HG03097 (cell line): Measurements from ENCODE around the gene CST3.

Experiments used
- ATAC-seq: cut with Tn5 transposase; IDR thresholded peaks from one replicate; pipeline ENCODE4 v1.9.1; 2021; ENCODE audit not compliant: unreplicated experiment, low FRiP score

The CST3 gene

DNA sequence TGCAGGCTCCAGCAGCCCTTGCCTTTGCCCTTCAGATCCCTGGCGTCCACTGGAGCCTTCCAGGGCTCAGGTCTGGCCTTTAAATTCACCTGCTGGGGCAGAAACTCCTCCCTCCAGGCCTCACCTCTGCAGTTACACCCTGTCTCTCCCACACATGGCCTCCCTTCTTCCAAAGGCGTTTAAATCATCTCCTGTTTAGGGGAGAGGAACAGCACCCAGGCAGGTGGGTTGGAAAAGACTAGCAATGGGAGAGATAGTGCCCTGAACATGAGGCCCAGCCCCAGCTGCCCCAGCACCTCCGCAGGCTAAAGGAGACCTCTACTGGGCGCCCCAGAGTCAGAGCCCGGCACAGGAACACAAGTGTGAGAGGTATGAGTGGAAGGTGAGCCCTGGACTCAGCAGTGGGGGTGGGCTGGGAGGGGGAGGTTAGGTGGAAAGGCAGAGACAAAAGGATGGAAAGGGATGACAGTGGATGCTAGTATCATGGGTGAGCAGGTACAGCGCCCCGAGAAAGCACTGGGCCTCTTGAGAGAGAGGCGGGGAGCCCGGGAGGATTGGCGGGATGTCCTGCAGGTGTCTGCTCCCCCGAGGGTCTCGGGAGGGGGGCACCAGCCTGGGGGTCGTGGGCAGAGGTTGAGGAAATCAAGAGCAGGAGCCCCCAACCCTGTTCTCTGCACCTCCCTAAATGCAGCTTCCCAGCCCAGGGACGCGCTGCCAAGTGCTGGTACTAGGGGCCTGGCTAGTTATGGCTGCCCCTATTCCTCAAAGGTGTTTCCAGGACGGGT, 31.7 kb downstream of the CST3 start, which contains the start of gene CST9:
TSS of gene CST9 (minus strand) at position 51 of the 785 bp plus-strand sequence. CDS start 53 bp downstream, outside the sequence.
- ATAC-seq: no peak

DNA sequence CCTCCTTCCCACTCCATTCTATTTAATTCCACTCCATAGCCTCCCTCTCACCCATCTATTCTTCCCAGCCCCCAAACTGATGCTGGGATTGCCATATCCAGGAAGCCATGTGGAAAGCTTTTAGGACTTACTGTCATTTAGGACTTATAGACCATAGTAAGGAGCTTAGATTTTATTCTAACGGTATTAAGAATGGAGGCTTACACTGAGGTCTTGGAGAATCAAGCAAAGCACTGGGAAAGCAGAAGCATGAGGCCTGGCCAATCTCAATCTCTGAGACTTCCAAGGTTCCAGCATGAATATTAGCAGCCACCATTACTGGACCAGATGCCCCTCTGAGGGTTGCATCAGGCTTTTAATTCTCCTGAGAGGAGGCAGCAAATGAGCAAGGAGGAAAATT, 33.4 kb downstream of the CST3 start:
- no peak for ATAC-seq

- ATAC-seq: no peak
These were observed 34.4 kb downstream of the CST3 start for GRCh38 chr20:23603321-23603720.

DNA sequence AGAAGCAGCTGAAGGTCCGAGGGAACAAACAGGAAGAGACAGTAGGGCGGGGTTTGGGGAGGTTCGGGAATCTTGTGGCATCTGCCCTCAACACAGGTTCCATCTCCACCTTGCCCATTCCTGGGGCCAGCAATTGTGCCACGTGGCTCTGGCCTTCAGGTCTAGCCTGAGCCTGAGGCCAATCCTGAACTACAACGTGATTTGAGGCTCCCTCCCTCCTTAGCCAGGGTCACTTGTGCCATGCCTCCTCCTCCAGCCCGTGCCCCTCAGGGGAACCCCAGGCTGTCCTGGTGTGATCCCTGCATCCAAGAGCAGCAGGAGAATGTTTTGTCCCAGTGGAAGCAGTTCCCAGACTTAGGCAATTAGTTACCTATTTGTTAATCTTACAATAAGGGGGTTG, 35.1 kb downstream of the CST3 start:
- no peak for ATAC-seq

DNA sequence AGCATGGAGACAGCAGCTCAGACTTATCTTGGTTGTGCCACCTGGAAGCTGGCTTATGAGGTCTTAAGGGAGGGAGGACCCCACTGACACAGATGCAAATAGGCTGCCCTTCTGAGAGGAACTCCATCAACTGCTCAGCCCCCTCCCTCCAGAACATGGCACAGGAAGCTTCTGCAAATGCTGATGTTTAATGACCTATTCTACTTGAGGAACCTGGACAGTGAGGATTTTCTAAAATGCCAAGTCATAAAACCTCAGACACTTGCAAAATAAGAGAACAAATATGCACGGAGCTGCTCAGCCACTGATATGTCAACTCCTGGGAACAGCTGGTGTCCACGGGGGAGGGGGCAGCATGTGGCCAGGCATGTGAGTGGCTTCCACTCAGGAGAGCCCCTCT, 35.5 kb downstream of the CST3 start:
- no peak for ATAC-seq

DNA sequence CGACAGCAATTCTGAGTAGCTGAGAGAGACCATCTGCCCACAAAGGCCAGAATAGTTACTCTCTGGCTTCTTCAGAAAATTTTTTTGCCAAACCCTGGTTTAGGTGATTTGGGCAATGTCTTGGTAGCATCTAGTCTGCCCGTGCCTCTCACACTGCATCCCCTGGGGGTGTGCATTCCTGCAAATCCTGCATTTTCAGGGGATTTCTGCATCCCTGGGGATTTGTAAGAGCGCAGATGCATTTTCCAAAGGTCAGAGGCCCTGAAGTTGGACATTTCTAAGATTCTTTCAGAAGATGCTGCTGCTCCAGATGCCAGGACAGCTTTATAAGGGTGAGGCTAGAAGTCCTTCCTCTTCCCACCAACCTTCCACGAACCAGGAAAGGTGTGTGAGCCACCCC, 36.0 kb downstream of the CST3 start:
- ATAC-seq: no peak

- ATAC-seq: no peak
These were observed 39.3 kb downstream of the CST3 start for GRCh38 chr20:23598481-23598880.

DNA sequence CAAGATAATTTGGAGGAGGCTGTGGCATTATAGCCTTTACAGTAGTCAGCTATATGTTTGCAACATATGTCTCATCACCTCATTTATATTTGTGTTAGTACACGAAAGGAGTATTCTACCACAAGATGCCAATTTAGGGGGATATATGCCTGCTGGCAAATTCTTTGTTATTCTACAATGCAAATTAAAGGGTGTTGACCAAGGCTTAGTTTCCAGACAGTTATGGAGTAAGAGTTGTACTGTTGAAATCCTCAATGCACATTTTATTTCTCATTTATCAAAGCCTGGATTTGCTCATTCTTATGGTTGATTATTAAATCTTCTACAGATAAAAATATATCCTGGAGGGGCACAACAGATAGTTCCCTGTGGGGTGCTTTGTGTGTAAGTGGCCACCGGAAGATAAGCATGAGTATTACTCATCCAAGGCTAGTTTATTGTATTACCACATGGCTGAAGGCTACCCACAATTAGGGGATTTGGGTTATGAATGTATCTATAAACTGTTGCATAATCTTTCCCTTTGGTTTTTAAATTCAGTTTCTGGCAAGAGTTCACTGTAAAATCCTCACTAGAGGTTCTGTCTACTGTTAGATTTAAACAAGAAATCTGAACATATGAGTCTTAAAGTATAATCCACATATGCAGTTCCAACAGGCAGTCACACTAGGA, 41.0 kb downstream of the CST3 start:
- ATAC-seq: no peak

- no peak for ATAC-seq
These were observed 41.8 kb downstream of the CST3 start for GRCh38 chr20:23595941-23596340.

DNA sequence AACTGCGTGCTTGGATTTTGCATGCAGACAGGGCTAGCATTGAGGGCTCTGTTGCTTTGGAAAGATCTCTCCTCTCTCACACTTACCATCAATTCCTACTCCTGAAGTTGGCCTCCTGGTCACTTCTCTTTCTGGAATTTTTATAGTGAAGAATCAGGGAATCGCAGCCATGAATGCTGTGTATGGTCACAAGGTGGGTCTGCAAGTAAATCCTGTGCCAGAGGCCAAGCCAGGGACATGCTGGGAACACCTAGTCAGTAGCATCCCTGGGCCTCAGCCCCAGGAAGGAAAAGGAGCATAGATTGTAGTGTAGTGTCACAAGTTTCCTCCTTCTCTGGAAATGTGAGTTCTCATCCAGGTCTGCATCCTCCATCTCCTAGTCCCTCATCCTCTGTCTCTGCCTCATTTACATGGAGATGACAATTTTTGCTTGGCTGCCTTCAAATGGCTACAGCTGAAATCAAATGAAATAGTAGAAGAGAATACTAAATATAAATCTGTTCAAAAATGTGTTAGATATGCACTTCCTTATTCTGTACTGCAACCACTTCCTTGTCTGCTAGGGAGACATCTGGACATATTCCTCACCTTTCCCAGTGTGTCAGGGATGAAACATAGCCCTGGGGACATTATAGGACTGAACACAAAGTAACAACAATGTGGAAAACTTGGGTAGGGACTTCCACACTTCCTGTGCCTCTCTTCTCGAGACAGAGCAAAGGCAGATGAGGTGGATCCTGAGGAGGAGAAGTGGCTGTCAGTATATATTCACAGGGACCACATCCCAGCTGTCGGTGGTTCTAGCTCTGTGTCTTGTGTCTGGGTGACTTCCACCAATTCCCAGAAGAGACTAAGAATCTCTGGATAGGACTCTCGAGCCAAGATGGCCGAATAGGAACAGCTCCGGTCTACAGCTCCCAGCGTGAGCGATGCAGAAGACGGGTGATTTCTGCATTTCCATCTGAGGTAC, 49.0 kb downstream of the CST3 start:
- ATAC-seq: no peak

DNA sequence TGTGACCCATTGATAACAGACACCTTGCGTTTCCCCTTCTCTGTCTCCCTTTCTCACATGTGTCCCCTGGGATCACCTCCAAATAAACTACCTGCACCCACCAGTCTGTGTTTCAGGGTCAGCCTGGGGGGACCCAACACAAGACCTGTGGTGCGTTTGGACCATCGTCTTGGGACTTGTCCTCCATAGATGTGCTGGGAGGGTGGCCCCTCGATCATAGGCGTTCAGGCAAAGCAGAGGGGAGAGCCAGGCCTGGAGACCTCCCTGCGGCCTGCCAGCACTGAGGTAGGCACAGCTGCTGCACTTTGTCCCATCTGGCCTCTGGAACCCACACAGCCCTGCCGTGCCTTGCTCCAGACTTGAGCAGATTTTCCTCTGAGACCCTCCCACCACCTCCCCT, 50.1 kb downstream of the CST3 start:
- no peak for ATAC-seq

DNA sequence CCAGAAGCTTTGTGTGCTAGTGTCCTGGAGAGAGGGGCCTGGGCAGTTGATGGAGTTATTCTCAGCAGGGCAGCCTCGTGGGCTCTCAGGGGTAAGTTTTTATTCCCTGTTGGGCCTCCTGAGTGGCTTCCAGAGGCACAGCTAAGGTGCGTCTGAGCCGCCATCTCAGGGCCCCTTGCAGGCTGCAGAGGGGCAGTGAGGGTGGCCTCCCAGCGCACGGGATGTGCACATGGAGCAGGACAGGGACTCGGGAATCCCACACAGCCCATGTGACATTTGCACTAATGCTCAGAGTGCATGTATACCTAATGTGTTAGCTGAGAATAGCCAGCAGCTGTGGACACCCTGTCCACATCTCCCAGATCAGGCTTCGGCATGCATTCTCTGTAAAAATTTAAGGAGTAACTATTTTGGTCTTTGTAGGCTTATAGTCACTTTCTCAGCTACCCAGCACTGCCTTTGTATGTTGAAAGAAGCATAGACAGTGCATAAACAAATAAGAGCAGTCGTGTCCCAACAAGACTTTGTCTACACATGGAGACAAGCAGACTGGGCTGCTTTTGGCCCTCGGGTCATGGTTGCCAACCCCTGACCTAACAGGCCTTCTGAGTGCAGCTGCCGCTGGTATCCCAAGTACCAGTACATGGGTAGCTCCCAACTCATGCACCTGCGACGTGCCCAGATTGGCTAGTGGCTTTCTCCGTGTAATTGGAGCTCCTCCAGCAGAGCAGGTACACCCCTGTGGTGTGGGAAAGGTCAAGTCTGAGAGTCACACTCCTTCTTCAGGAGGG, 50.8 kb downstream of the CST3 start:
- no peak for ATAC-seq

GRCh38 chr20:23585808-23586734, 51.7 kb downstream of the CST3 start:
- ATAC-seq: no peak

GRCh38 chr20:23585449-23585807, 52.3 kb downstream of the CST3 start:
- ATAC-seq: no peak

DNA sequence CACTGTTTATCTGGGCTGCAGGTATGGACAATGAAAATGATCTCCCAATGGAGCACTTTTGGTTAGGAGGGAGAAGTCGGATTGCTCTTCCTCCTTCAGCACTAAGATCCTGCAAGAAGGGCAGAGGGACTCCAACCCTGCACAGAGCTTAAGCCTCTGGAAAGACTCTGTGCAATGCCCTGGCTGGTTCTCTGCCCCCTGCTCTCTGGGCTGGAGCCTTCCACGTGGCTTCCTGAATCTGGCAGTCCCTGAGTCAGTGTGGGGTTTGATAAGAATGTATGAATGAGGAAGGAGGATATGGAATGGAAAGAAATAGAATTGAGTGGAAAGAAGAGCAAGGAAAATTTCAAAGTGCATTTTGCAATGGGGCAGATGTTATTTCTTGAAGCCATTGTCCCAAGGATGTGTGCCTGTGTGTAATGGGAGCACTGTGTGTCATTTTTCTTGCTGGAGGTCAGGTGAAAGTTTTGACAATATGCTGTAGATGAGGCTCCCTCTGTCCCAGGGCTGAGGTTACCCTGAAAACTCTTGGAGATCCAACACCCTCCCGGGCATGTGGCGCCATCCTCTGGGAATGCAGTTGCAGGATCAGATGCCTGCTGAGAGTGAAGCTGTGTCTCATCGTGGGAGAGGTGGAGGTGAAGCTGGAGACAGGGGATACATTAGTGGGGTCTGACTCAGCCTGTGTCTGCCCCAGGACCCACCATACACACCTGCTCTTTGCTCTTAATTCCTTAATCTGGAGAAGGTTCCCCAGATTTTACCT, 53.1 kb downstream of the CST3 start:
- ATAC-seq: no peak
